DMS79 treated with DMSO at 0.1 percent for 48 hours (cell line): ENCODE measurements around the gene EML4.
"Not testable (repeated sequence)": the region's sequence is repeated elsewhere in the genome, so short reads cannot be mapped to it uniquely, and the experiment has no call there.

Experiments used
- DNase-seq: peaks from one replicate; lab custom pipeline; 2025; lab: John Stamatoyannopoulos, UW

The EML4 gene

GRCh38 chr2:42261518-42262195 is 92.5 kb downstream of the EML4 start:
- DNase-seq = peak; percentile 95

- DNase-seq = no peak
These were observed 97.1 kb downstream of the EML4 start for GRCh38 chr2:42266236-42266635.

DNA sequence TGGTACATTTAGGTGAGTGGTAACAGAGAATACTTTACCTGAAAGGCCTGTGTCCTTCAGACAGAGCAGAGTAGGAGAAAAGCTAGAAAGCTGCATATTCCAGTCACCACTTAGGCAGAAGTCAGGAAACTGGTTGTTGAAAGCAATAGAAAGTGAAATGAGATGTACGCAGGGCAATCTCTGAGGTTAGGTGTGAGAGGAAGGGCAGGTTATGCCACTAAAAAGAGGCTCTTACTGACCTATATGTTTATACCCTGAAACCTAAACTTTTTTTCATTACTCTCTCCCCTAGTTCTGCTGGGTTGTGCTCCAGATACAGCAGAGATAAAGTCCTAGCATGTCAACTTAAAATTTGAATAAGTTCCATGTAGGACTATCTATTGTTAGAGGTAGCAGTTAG is 98.4 kb downstream of the EML4 start:
- DNase-seq = no peak

- no peak for DNase-seq
These were observed 99.5 kb downstream of the EML4 start for GRCh38 chr2:42268528-42269151.

GRCh38 chr2:42270757-42271156 is 101.6 kb downstream of the EML4 start:
- no peak for DNase-seq

DNA sequence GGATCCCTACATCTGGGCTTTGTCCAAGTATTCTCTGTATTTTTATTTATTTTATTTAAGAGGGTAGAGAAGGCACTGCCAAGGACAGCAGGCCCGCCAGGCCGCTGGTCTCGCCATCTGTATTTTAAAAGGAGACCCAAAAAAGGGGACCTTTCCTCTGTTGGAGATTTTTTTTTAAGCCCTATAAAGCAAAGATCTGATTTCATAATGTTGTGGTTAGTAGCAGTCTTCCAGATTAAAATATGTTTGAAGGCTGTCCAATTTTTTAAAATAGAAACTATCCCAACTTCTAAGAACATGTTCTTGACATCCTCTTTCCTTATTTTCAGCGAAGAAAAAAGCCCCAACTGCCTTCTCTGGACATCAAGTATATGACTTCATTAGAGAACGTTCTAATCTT is 102.1 kb downstream of the EML4 start:
- not testable (repeated sequence) for DNase-seq

DNA sequence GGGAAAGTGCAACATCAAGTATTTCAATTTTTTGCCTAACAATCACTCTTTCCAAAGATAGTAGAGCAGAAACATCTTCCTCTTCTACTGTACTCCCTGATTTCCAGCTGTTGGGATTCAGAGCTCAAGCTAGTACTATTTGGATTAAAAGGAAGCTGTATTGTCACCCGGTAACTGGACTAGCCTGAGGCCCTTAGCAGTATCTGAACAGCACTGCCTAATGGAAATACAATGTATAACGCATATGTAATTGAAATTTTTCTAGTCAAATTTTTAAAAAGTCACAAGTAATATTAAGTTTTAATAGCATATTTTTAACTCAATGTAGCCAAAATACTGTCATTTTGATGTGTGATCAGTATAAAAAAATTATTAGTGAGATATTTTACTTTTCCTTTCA is 105.7 kb downstream of the EML4 start:
- no peak for DNase-seq

DNA sequence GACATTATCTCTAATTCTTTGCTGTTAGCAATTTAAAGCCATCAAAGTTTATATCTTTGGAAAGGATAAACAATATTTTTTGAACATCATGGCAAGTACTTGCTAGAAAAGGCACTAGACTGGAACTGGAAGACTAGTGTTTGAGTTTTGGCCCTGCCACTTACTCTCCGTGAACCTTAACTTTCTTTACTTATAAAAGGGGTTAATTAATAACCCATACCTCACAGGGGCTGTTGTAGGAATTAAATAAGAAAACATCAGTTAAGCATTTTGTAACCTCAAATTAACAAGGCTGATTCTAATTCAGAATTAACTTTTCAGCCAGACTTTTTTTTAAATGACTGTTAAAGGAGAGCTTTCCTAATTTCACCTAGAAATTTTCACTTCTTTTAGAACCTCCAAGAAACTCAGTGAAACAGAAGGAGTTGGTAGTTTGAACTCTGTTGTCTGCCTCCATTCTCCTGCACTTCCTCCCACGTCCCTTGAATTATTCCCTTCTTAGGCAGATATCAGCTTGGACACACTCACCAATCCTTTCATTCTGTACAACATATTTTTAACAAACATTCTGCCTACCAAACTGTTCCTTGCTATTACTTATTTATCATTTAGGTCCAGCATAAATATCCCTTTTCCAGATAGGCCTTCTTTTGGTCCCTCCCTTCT is 112.4 kb downstream of the EML4 start:
- no peak for DNase-seq

DNA sequence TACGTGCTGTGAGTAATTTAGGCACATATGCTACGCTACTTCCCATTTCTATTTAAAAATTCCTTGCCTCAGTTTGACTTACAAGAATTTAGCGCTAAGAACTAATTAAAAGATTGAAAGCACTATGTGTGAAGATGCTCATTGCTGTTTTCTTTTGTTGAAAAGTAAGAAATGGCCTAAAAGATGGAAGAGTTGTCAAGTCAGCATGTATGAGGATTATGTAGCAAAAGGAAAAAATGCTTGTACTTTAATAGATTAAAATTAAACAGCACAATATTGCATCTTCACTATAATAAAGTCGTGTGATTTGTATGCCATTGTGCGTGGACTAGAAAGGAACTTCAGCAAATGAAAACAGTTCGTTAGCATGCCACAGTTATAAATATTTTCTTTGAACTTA is 114.9 kb downstream of the EML4 start:
- DNase-seq = no peak

- DNase-seq = no peak
These were observed 117.3 kb downstream of the EML4 start for GRCh38 chr2:42286268-42286946.

GRCh38 chr2:42288811-42289210 is 119.7 kb downstream of the EML4 start:
- DNase-seq = no peak

DNA sequence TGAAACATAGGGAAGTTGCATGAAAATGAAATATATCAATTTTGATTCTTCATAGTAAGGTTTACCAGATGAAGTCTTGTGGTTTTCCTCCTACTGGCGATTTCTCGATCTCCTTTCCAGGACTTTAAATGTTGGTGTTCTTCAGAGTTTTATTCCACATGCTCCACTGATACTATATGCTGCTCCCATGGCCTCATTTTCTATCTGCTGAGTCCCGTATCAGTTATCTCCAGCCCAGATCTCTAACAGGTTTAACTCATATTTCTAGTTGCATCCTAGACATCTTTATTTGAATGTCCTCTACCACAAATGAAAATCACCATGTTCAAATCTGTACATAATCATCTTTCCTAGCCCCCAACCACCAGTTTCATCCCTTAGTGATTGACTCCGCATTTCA is 120.1 kb downstream of the EML4 start:
- DNase-seq = no peak

DNA sequence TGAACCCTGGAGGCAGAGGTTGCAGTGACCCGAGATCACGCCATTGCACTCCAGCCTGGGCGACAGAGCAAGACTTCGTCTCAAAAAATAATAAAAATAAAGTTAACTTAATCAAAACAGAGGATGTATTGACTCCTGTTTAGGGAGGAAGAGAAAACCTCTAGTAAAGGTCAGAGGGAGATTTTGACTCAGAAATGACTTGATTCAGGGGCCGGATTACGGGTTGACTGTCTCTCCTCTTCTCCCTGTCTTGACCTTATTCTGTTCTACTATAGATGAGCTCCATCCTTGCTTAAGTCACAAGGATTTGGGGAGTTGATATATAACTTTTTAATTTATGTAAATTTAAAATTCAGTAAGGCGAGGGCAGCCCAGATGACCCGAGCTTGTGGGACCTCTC is 120.9 kb downstream of the EML4 start:
- DNase-seq = no peak

- DNase-seq = no peak
These were observed 123.9 kb downstream of the EML4 start for GRCh38 chr2:42293019-42293418.

GRCh38 chr2:42296226-42296625 is 127.1 kb downstream of the EML4 start:
- DNase-seq = no peak

DNA sequence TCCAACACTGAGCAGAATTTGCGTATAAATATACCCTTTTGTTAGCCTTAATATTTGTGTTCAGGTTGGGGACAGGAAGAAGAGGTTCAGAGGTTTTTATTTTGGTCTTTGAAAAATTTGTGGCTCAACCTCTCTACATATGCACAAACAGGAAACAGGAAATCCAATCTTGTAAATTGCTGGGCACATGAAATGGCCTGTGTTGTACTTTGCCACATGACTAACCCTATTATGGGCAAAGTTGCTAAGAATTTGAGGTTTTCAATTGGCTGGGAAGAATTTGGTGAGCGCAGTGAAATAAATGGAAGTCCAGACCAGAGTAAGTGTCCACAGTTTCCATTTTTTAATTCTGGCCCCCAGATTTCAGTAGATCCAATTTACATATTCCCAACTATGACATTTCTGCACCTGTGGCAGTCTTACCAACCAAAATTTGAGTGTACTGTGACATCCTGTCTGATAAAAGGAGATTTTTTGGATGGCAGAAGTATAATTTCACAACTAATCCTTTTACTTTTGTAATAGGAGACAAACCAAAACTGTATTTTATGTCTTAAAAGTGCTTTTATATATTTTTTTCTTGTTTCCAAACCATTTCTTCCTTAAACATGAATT is 128.3 kb downstream of the EML4 start:
- no peak for DNase-seq

GRCh38 chr2:42298132-42298531 is 129.0 kb downstream of the EML4 start:
- no peak for DNase-seq

- no peak for DNase-seq
These were observed 130.0 kb downstream of the EML4 start for GRCh38 chr2:42298996-42299754.

GRCh38 chr2:42300527-42300926 is 131.4 kb downstream of the EML4 start:
- no peak for DNase-seq

DNA sequence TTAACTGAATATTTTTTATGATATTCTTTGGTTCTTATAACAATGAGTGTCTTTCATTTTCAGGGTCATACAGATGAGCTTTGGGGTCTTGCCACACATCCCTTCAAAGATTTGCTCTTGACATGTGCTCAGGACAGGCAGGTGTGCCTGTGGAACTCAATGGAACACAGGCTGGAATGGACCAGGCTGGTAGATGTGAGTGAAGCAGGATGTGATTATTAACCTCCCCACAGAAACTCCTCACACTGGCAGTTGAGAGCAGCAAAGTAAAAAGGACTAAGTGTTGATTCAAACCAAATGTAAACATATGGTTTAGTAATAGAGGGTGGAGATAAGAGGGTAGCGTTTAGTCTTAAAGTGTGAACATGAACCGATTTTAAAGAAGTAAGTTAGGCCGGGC is 134.1 kb downstream of the EML4 start:
- no peak for DNase-seq

GRCh38 chr2:42304059-42304713 is 135.0 kb downstream of the EML4 start:
- peak; percentile 42 for DNase-seq
